ENCODE measurements around the gene NAPG.
A peak's percentile ranks its signal among the peaks of the same experiment; 100 is the strongest.
"Not testable (repeated sequence)": the region's sequence is repeated elsewhere in the genome, so short reads cannot be mapped to it uniquely, and the experiment has no call there.

NAPG gene

DNA sequence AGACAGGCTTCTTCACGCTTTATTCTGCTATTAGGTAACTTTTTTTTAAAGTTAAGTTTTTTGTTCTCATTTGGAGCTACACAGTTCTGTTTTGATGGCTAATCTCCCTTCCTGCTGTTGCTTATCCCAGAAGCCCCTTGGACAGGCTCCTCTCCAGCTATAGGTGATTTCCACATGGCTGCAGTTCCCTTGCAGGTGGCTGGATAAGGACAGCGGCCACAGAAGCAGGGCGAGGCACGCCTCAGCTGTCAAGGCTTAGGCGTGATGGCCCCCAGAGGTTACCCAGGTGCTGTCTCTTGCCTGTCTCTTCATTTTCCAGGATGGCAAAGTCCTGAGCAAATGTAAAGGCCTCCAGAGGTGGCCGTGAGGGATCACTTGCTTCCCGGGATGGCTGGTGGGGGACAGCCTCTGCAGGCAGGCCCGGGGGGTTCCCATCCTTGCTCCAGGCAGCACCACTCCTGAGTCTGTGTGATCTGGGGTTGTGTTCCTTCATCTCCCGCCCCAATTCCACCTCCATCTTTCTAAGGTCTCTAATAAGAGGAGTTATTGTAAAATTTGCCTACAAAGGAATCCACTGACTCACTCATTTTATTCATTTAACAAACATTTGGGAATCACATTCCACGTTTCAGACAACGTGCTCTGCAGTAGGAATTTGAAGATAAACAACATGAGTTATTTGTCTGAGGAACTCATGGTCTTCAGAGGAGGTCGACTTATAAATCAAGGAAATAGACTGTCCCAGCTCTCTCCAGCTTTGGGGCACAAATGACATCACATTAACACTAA, 53.4 kb downstream of the NAPG start:
- TF ChIP-seq, protein P1, sequence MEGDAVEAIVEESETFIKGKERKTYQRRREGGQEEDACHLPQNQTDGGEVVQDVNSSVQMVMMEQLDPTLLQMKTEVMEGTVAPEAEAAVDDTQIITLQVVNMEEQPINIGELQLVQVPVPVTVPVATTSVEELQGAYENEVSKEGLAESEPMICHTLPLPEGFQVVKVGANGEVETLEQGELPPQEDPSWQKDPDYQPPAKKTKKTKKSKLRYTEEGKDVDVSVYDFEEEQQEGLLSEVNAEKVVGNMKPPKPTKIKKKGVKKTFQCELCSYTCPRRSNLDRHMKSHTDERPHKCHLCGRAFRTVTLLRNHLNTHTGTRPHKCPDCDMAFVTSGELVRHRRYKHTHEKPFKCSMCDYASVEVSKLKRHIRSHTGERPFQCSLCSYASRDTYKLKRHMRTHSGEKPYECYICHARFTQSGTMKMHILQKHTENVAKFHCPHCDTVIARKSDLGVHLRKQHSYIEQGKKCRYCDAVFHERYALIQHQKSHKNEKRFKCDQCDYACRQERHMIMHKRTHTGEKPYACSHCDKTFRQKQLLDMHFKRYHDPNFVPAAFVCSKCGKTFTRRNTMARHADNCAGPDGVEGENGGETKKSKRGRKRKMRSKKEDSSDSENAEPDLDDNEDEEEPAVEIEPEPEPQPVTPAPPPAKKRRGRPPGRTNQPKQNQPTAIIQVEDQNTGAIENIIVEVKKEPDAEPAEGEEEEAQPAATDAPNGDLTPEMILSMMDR (IDR thresholded peaks at IDR 0.05; ENCODE audit: low read depth, low read length) = no peak
- H3K4me3 ChIP-seq (replicated peaks in 1 of 2; ENCODE audit: low read depth in 2 of 2, low read length in 2 of 2) = no peak overlapping the region
- DNase-seq (ENCODE audit: low read depth in 2 of 2) = peak; percentile 29 to 60

DNA sequence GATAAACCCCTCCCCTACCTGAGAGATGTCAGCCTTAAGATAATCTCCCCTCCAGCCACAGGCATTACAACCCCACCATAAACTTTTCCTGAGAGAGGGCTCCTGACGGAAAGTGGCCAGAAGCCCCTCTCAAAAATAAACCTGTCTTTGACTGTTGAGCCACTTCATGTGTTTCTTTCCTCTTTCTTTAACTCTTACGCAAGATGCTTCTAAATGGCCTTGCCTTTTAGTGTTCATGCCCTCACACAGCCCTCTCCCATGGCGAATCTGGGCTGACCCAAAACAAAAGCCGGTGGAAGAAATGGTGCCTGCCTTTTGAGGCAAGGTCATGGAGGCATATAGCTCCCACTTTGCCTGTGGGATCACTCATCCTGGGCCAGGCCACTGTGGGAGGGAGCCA, 54.4 kb downstream of the NAPG start:
- TF ChIP-seq, protein P1 (IDR thresholded peaks at IDR 0.05; ENCODE audit: low read depth, low read length) = no peak
- H3K4me3 ChIP-seq (replicated peaks in 1 of 2; ENCODE audit: low read depth in 2 of 2, low read length in 2 of 2) = no peak overlapping the region
- no peak for DNase-seq (ENCODE audit: low read depth in 2 of 2)

DNA sequence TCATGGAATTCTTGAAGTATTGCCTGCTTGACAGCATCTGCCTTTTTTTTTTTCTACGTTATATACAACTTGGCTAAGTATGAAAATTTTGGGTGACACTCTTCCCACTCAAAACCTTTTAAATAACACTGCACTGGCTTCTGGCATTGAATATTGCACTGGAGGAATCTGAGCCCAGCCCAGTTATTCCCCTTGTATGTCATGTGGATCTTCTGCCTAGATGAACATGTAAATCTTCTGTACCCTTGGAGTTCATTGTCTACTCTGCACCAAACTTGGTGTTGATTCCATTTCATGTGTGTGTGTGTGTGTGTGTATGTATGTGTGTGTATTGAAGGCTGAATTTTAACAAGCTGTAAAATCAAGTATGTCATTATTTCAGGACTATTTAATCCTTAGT, 59.4 kb downstream of the NAPG start:
- TF ChIP-seq, protein P1 (IDR thresholded peaks at IDR 0.05; ENCODE audit: low read depth, low read length) = no peak
- no peak for DNase-seq (ENCODE audit: low read depth in 2 of 2)
- H3K4me3 ChIP-seq (replicated peaks in 1 of 2; ENCODE audit: low read depth in 2 of 2, low read length in 2 of 2) = no peak overlapping the region

DNA sequence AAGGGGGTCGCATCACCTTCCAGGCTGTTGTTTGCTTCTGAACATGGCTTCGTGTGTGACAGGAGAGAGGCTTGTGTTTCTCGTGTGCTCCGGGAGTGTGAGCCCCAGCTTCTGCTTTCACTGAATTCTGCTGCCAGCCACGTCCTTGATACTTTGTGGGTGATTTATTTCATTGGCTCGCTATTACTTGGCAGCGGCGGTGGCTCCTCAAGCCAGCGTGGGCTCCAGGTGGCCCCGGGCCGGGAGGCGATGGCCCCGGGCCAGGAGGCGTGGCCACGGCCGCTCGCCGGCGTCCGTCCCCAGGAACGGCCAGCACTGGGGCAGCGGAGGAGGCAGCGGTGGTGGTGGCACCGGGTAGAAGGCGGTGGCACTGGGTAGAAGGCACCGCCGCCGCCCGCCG, 63.1 kb downstream of the NAPG start:
- DNase-seq (ENCODE audit: low read depth in 2 of 2) = no peak
- no peak overlapping the region for H3K4me3 ChIP-seq (replicated peaks in 1 of 2; ENCODE audit: low read depth in 2 of 2, low read length in 2 of 2)
- TF ChIP-seq, protein P1 (IDR thresholded peaks at IDR 0.05; ENCODE audit: low read depth, low read length) = no peak

DNA sequence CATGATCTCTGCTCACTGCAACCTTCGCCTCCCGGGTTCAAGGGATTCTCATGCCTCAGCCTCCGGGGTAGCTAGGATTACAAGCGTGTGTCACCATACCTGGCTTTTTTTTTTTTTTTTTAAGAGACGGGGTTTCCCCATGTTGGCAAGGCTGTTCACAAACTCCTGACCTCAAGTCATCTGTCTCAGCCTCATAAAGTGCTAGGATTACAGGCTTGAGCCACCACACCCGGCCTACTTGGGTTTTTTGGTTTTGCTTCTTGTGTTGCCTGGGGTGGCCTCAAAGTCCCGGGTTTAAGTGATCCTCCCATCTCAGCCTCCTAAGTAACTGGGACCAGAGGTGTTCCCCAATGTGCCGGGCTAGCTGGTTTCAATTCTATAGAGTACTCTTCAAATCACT, 64.6 kb downstream of the NAPG start:
- TF ChIP-seq, protein P1 (IDR thresholded peaks at IDR 0.05; ENCODE audit: low read depth, low read length) = no peak
- DNase-seq (ENCODE audit: low read depth in 2 of 2) = no peak
- H3K4me3 ChIP-seq (replicated peaks in 1 of 2; ENCODE audit: low read depth in 2 of 2, low read length in 2 of 2) = no peak overlapping the region

DNA sequence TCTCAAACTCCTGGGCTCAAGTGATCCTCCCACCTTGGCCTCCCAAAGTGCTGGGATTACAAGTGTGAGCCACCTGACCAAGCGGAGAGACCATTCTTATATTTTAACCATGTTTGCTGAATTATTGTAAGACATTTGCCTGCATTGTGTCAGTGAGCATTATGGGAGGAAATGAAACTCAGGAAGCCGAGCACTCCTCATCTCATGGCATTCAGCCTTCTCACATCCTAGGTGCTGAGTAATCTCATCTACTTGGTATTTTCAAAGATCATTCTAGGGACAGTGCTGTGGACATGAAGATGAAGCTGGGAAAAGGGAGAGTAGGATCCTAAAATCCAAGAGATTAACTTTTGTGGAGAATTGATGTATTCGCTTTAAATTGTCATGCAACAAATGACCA, 66.1 kb downstream of the NAPG start:
- no peak overlapping the region for H3K4me3 ChIP-seq (replicated peaks in 1 of 2; ENCODE audit: low read depth in 2 of 2, low read length in 2 of 2)
- TF ChIP-seq, protein P1 (IDR thresholded peaks at IDR 0.05; ENCODE audit: low read depth, low read length) = no peak
- DNase-seq (ENCODE audit: low read depth in 2 of 2) = no peak

DNA sequence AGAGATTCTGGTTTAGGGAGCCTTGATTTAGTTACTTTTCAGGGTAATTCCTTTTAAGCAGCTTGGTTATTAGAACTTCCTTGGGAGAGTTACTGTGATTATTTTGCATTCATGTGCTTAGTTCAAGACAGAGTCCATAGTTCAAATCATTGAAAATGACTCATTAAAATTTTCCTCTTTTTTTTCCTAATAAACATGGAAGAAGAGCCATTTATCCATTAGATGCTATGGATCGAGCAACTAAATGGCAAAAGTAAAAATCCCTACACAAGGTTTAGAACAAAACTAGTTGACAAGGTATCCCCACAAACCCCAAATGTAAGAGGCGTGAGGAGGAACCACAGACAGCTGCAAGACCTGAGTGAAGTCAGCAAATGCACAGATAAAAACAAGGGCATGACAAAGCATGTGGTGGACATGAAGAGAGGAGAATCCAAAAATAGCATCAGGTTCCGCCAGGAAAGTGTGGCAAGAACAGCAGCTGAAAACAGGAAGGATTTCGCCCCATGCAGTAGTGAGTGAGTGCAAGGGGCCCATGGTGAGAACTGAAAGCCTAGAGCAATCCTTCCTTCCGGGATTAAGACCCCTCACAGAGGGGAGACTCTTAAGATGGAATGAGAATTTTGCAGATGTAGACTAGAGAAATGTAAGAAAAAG, 67.7 kb downstream of the NAPG start:
- not testable (repeated sequence) for DNase-seq (ENCODE audit: low read depth in 2 of 2); H3K4me3 ChIP-seq (replicated peaks in 1 of 2; ENCODE audit: low read depth in 2 of 2, low read length in 2 of 2)

DNA sequence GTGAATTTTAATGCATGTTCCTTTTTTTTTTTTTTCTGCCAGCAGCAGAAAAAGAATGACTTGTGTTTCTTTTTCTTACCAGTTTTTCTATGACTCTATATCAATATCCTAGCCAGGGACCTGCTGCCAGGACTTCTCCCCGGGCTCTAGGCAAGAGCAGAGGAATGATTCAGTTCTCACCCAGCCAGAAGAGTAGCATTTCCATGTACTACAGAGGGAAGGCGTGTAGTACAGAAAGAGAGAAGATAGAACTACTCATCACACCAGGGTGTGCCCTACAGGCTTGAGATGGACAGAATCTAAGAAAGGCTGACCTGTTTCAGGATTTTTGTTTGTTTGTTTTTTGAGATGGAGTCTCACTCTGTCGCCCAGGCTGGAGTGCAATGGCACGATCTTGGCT, 70.1 kb downstream of the NAPG start:
- DNase-seq (ENCODE audit: low read depth in 2 of 2); H3K4me3 ChIP-seq (replicated peaks in 1 of 2; ENCODE audit: low read depth in 2 of 2, low read length in 2 of 2): not testable (repeated sequence)

DNA sequence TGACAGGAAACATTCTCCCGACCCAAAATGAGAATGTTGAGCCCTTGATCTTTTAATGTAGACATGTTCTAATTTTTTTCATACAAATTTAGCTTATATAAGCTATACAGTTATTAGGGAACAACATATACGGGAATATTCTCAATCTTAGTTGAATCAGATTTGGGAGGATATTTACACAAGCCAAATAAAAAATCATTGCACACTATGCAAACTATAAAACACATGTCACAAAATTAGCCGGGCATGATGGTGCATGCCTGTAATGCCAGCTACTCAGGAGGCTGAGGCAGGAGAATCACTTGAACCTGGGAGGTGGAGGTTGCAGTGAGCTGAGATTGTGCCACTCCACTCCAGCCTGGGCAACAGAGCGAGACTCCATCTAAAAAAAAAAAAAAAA, 71.9 kb downstream of the NAPG start:
- DNase-seq (ENCODE audit: low read depth in 2 of 2); H3K4me3 ChIP-seq (replicated peaks in 1 of 2; ENCODE audit: low read depth in 2 of 2, low read length in 2 of 2): not testable (repeated sequence)

DNA sequence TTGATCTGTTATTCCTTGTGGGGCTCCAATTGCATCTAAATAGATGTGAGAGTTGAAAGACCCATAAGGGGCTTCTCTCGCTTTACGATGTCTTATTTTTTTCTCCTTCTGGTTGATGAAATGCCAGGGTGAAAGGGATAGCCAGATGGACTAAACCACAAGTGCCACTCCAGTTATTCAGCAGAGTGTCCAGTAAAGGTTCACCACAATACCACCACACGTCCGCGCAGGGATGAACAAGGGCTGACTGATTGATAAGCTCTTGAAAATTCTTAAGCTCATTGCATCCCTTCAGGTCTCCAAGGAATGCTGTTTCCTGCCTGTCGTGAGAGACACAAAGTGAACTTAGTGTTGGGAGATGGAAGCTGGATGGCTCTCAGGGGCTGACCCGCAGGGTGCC, 74.9 kb downstream of the NAPG start:
- not testable (repeated sequence) for H3K4me3 ChIP-seq (replicated peaks in 1 of 2; ENCODE audit: low read depth in 2 of 2, low read length in 2 of 2); DNase-seq (ENCODE audit: low read depth in 2 of 2)

Measured in cardiac fibroblast (primary cell).